ENCODE results near the gene SFRP5.

The SFRP5 gene

GRCh38 chr10:97723001-97723400, 48.8 kb downstream of the SFRP5 start:
- TF ChIP-seq TCF4 (CRISPR knock-in tag; IDR thresholded peaks at IDR 0.05; ENCODE audit: borderline replicate concordance): no peak
- TF ChIP-seq ESRRG (CRISPR knock-in tag; IDR thresholded peaks at IDR 0.05): no peak
- TF ChIP-seq, protein P1, sequence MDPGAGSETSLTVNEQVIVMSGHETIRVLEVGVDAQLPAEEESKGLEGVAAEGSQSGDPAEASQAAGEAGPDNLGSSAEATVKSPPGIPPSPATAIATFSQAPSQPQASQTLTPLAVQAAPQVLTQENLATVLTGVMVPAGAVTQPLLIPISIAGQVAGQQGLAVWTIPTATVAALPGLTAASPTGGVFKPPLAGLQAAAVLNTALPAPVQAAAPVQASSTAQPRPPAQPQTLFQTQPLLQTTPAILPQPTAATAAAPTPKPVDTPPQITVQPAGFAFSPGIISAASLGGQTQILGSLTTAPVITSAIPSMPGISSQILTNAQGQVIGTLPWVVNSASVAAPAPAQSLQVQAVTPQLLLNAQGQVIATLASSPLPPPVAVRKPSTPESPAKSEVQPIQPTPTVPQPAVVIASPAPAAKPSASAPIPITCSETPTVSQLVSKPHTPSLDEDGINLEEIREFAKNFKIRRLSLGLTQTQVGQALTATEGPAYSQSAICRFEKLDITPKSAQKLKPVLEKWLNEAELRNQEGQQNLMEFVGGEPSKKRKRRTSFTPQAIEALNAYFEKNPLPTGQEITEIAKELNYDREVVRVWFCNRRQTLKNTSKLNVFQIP (CRISPR knock-in tag; IDR thresholded peaks at IDR 0.05; ENCODE audit: borderline replicate concordance, low read depth): no peak
- TF ChIP-seq OSR1 (CRISPR knock-in tag; IDR thresholded peaks at IDR 0.05): no peak
- no peak for TF ChIP-seq TSHZ2 (CRISPR knock-in tag; IDR thresholded peaks at IDR 0.05)
- TF ChIP-seq, protein P2, sequence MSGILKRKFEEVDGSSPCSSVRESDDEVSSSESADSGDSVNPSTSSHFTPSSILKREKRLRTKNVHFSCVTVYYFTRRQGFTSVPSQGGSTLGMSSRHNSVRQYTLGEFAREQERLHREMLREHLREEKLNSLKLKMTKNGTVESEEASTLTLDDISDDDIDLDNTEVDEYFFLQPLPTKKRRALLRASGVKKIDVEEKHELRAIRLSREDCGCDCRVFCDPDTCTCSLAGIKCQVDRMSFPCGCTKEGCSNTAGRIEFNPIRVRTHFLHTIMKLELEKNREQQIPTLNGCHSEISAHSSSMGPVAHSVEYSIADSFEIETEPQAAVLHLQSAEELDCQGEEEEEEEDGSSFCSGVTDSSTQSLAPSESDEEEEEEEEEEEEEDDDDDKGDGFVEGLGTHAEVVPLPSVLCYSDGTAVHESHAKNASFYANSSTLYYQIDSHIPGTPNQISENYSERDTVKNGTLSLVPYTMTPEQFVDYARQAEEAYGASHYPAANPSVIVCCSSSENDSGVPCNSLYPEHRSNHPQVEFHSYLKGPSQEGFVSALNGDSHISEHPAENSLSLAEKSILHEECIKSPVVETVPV (CRISPR knock-in tag; IDR thresholded peaks at IDR 0.05): no peak
- TF ChIP-seq TOX (CRISPR knock-in tag; IDR thresholded peaks at IDR 0.05; ENCODE audit: borderline replicate concordance): no peak
- no peak for TF ChIP-seq CSDC2 (CRISPR knock-in tag; IDR thresholded peaks at IDR 0.05)
- TF ChIP-seq ZNF70 (CRISPR knock-in tag; IDR thresholded peaks at IDR 0.05): no peak
- TF ChIP-seq, protein P3, sequence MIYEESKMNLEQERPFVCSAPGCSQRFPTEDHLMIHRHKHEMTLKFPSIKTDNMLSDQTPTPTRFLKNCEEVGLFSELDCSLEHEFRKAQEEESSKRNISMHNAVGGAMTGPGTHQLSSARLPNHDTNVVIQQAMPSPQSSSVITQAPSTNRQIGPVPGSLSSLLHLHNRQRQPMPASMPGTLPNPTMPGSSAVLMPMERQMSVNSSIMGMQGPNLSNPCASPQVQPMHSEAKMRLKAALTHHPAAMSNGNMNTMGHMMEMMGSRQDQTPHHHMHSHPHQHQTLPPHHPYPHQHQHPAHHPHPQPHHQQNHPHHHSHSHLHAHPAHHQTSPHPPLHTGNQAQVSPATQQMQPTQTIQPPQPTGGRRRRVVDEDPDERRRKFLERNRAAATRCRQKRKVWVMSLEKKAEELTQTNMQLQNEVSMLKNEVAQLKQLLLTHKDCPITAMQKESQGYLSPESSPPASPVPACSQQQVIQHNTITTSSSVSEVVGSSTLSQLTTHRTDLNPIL (CRISPR knock-in tag; IDR thresholded peaks at IDR 0.05; ENCODE audit: low read depth): no peak
- TF ChIP-seq ZNF565 (CRISPR knock-in tag; conservative IDR thresholded peaks at IDR 0.05; ENCODE audit: low read depth): no peak
- no peak for TF ChIP-seq PPARA (CRISPR knock-in tag; IDR thresholded peaks at IDR 0.05; ENCODE audit: borderline replicate concordance)
- TF ChIP-seq ISL1 (CRISPR knock-in tag; IDR thresholded peaks at IDR 0.05): no peak
- no peak for TF ChIP-seq ZFP3 (CRISPR knock-in tag; IDR thresholded peaks at IDR 0.05)
- no peak for ATAC-seq

GRCh38 chr10:97721871-97722780, 49.7 kb downstream of the SFRP5 start:
- TF ChIP-seq OSR1 (CRISPR knock-in tag; IDR thresholded peaks at IDR 0.05): no peak
- TF ChIP-seq ZNF70 (CRISPR knock-in tag; IDR thresholded peaks at IDR 0.05): no peak
- no peak for TF ChIP-seq ZNF565 (CRISPR knock-in tag; conservative IDR thresholded peaks at IDR 0.05; ENCODE audit: low read depth)
- TF ChIP-seq CSDC2 (CRISPR knock-in tag; IDR thresholded peaks at IDR 0.05): no peak
- no peak for TF ChIP-seq BACH2 (CRISPR knock-in tag; IDR thresholded peaks at IDR 0.05; ENCODE audit: borderline replicate concordance)
- TF ChIP-seq ESRRG (CRISPR knock-in tag; IDR thresholded peaks at IDR 0.05): no peak
- TF ChIP-seq, protein P1 (CRISPR knock-in tag; IDR thresholded peaks at IDR 0.05; ENCODE audit: borderline replicate concordance, low read depth): no peak
- no peak for TF ChIP-seq TSHZ2 (CRISPR knock-in tag; IDR thresholded peaks at IDR 0.05)
- TF ChIP-seq, protein P3 (CRISPR knock-in tag; IDR thresholded peaks at IDR 0.05; ENCODE audit: low read depth): no peak
- no peak for TF ChIP-seq ZC3H10 (CRISPR knock-in tag; IDR thresholded peaks at IDR 0.05)
- no peak for TF ChIP-seq TOX (CRISPR knock-in tag; IDR thresholded peaks at IDR 0.05; ENCODE audit: borderline replicate concordance)
- TF ChIP-seq PPARA (CRISPR knock-in tag; IDR thresholded peaks at IDR 0.05; ENCODE audit: borderline replicate concordance): no peak
- TF ChIP-seq, protein P2 (CRISPR knock-in tag; IDR thresholded peaks at IDR 0.05): no peak
- TF ChIP-seq ZNF8 (CRISPR knock-in tag; IDR thresholded peaks at IDR 0.05): no peak
- TF ChIP-seq ZFP3 (CRISPR knock-in tag; IDR thresholded peaks at IDR 0.05): no peak
- no peak for TF ChIP-seq SNAI2 (CRISPR knock-in tag; IDR thresholded peaks at IDR 0.05)
- TF ChIP-seq ZFP30 (CRISPR knock-in tag; IDR thresholded peaks at IDR 0.05): no peak
- TF ChIP-seq TCF4 (CRISPR knock-in tag; IDR thresholded peaks at IDR 0.05; ENCODE audit: borderline replicate concordance): no peak
- no peak for ATAC-seq
